HEK293 (cell line): ENCODE data around the gene DNAJC4.
A peak's percentile ranks its signal among the peaks of the same experiment; 100 is the strongest.

Experiments
- CTCF ChIA-PET: fragments of 350-600 bp; formaldehyde crosslinking; extraction: SDS; loops from one replicate; lab custom pipeline; 2021; ENCODE audit warnings: antibody characterized with exemption; lab: Yijun Ruan, JAX
- POLR2A ChIA-PET: fragments of 300-600 bp; formaldehyde crosslinking; extraction: SDS; loops from one replicate; lab custom pipeline; 2020; ENCODE audit warnings: antibody characterized with exemption, inconsistent platforms; lab: Yijun Ruan, JAX
- H3K27ac ChIP-seq: fragments of 200-500 bp; sonication (Bioruptor generic); 2 replicates; pipeline ENCODE4 v1.5.1; 2014; ENCODE audit warnings: low read depth, low read length, control low read depth, inconsistent platforms; ENCODE audit errors: extremely low read depth
- H3K36me3 ChIP-seq, 2 experiments: fragments of 200-500 bp in 1 of 2; sonication (Bioruptor generic) in 1 of 2; 1 replicate in 1 of 2; 2 replicates in 1 of 2; pipeline ENCODE4 v1.5.1; 2014 to 2017; ENCODE audit warnings: inconsistent platforms in 2 of 2, low read length in 2 of 2; ENCODE audit not compliant: control insufficient read depth in 2 of 2, insufficient read depth in 1 of 2
- H3K4me1 ChIP-seq: fragments of 200-500 bp; sonication (Bioruptor generic); 2 replicates; pipeline ENCODE4 v1.5.1; 2014; ENCODE audit warnings: mild to moderate bottlenecking, low read length, inconsistent platforms; ENCODE audit not compliant: control insufficient read depth, insufficient read depth
- H3K4me3 ChIP-seq: 2 replicates; pipeline ENCODE4 v1.5.1; 2011; ENCODE audit warnings: low read depth, mild to moderate bottlenecking, control low read depth, low read length, moderate library complexity
- H3K9me3 ChIP-seq: fragments of 200-500 bp; sonication (Bioruptor generic); 2 replicates; pipeline ENCODE4 v1.5.1; 2014; ENCODE audit warnings: low read depth, low read length, inconsistent platforms; ENCODE audit not compliant: control insufficient read depth, insufficient read depth
- EGR2 ChIP-seq: fragments of 450-650 bp; formaldehyde crosslinking; IDR thresholded peaks from 2 replicates; pipeline ENCODE4 v1.5.1; 2016; ENCODE audit warnings: low read depth, missing biosample characterization, missing genetic modification characterization
- GLI4 ChIP-seq: fragments of 450-650 bp; formaldehyde crosslinking; IDR thresholded peaks from 2 replicates; pipeline ENCODE4 v1.5.1; 2016; ENCODE audit warnings: missing biosample characterization, missing genetic modification characterization
- HOXC10 ChIP-seq: sonication (generic); formaldehyde crosslinking; IDR thresholded peaks from 2 replicates; pipeline ENCODE4 v1.8.1; 2023; ENCODE audit warnings: mild to moderate bottlenecking, missing genetic modification reagents
- KLF1 ChIP-seq: fragments of 450-650 bp; formaldehyde crosslinking; IDR thresholded peaks from 2 replicates; pipeline ENCODE4 v1.5.1; 2016; ENCODE audit warnings: missing biosample characterization, missing genetic modification characterization
- REPIN1 ChIP-seq: fragments of 450-650 bp; formaldehyde crosslinking; IDR thresholded peaks from 2 replicates; pipeline ENCODE4 v1.5.1; 2017; ENCODE audit warnings: missing biosample characterization, missing genetic modification characterization, low read depth
- SCRT2 ChIP-seq: fragments of 450-650 bp; formaldehyde crosslinking; IDR thresholded peaks from 2 replicates; pipeline ENCODE4 v1.5.1; 2016; ENCODE audit warnings: missing biosample characterization, missing genetic modification characterization
- ZBTB1 ChIP-seq: fragments of 450-650 bp; formaldehyde crosslinking; IDR thresholded peaks from 2 replicates; pipeline ENCODE4 v1.5.1; 2016; ENCODE audit warnings: missing biosample characterization, missing genetic modification characterization
- ZBTB17 ChIP-seq: fragments of 450-650 bp; formaldehyde crosslinking; IDR thresholded peaks from 2 replicates; pipeline ENCODE4 v1.5.1; 2016; ENCODE audit warnings: missing biosample characterization, missing genetic modification characterization
- ZBTB20 ChIP-seq: fragments of 450-650 bp; formaldehyde crosslinking; IDR thresholded peaks from 2 replicates; pipeline ENCODE4 v1.5.1; 2016; ENCODE audit warnings: missing biosample characterization, missing genetic modification characterization
- ZFHX2 ChIP-seq: fragments of 450-650 bp; formaldehyde crosslinking; conservative IDR thresholded peaks from 2 replicates; pipeline ENCODE4 v1.5.1; 2016; ENCODE audit warnings: missing biosample characterization, missing genetic modification characterization
- ZNF157 ChIP-seq: fragments of 450-650 bp; formaldehyde crosslinking; IDR thresholded peaks from 2 replicates; pipeline ENCODE4 v1.5.1; 2016; ENCODE audit warnings: missing biosample characterization, missing genetic modification characterization
- ZNF48 ChIP-seq: fragments of 450-650 bp; formaldehyde crosslinking; IDR thresholded peaks from 2 replicates; pipeline ENCODE4 v1.5.1; 2016; ENCODE audit warnings: missing biosample characterization, missing genetic modification characterization
- ZNF626 ChIP-seq: fragments of 450-650 bp; sonication (Bioruptor Pico); formaldehyde crosslinking; IDR thresholded peaks from 2 replicates; pipeline ENCODE4 v1.5.1; 2018; ENCODE audit warnings: missing biosample characterization, missing genetic modification characterization, inconsistent platforms
- ZNF654 ChIP-seq: fragments of 450-650 bp; formaldehyde crosslinking; IDR thresholded peaks from 2 replicates; pipeline ENCODE4 v1.5.1; 2016; ENCODE audit warnings: low read depth, missing biosample characterization, missing genetic modification characterization
- ZNF777 ChIP-seq: fragments of 450-650 bp; formaldehyde crosslinking; IDR thresholded peaks from 2 replicates; pipeline ENCODE4 v1.5.1; 2017; ENCODE audit warnings: missing biosample characterization, missing genetic modification characterization, borderline replicate concordance
- ZNF792 ChIP-seq: fragments of 450-650 bp; formaldehyde crosslinking; IDR thresholded peaks from 2 replicates; pipeline ENCODE4 v1.5.1; 2016; ENCODE audit warnings: missing biosample characterization, missing genetic modification characterization
- TF ChIP-seq, protein P1 (sequence below): fragments of 450-650 bp; formaldehyde crosslinking; IDR thresholded peaks from 2 replicates; pipeline ENCODE4 v1.5.1; 2016; ENCODE audit warnings: missing biosample characterization, missing genetic modification characterization
- TF ChIP-seq, protein P2 (sequence below): fragments of 450-650 bp; formaldehyde crosslinking; IDR thresholded peaks from 2 replicates; pipeline ENCODE4 v1.5.1; 2016; ENCODE audit warnings: missing biosample characterization, missing genetic modification characterization
- TF ChIP-seq, protein P3 (sequence below): fragments of 450-650 bp; formaldehyde crosslinking; IDR thresholded peaks from 2 replicates; pipeline ENCODE4 v1.5.1; 2016; ENCODE audit warnings: missing biosample characterization, missing genetic modification characterization, borderline replicate concordance
- TF ChIP-seq, protein P4 (sequence below): fragments of 450-650 bp; formaldehyde crosslinking; IDR thresholded peaks from 2 replicates; pipeline ENCODE4 v1.5.1; 2016; ENCODE audit warnings: missing biosample characterization, missing genetic modification characterization
- TF ChIP-seq, protein P5 (sequence below): fragments of 450-650 bp; formaldehyde crosslinking; IDR thresholded peaks from 2 replicates; pipeline ENCODE4 v1.5.1; 2016; ENCODE audit warnings: missing biosample characterization, missing genetic modification characterization

DNAJC4 gene

DNA sequence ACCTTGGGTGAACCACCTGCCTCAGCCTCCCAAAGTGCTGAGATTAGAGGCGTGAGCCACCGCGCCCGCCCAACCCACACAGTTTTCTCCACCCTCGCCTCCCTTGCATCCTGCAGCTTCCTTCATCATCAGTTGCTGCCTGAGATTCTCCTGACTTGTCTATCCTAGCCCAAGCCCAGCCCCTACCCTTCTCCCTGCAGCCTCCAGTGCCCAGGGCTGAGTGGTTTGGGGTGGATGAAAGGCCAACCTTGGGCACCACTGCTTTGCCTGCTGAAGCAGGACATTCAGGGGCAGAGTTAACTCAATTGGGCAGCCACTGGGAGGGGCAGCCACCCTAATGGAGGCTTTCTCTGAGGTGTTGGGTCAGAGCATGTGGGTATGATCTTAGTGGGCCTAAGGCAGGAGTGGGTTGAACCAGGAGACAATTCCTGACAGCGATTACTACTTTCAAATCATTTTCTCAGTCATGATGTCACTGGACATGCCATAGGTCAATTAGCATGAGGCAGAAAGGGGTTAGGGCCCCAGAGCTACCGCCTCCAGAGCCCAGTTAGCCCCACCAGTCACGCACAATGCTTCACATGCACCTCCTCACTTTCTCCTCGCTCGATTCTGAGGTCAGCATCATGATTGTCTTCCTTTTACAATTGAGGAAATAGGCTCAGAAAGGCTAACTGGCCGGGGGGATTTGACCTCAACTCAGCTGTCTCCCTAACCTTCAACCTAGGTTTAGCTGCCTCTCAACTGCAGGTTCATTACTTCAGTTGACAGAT, 9.5 kb downstream of the DNAJC4 start:
- Histone ChIP-seq H3K4me3 (peak overlapping the region; percentile 75), H3K4me1 (no peaks in the 10 kb centered on the region), H3K9me3 (no peaks in the 10 kb centered on the region), H3K36me3 (peaks cover 0 to 48% of the 10 kb centered on the region in 2 experiments; a peak in 1 of 3 replicates), H3K27ac (peak overlapping the region; percentile 55)
- CTCF ChIA-PET: interaction anchor here (0.6 kb wide), 1 partner anchor 54 kb away, joined by 3 read pairs; no protein-coding TSS in a partner anchor
- POLR2A ChIA-PET: interaction anchor here (0.6 to 3.9 kb wide), 5 partner anchors 10 to 72 kb away, joined by 3 to 14 read pairs (median 3); partner anchors contain the start of genes DNAJC4, NUDT22 and TRPT1
- TF ChIP-seq, protein P1, sequence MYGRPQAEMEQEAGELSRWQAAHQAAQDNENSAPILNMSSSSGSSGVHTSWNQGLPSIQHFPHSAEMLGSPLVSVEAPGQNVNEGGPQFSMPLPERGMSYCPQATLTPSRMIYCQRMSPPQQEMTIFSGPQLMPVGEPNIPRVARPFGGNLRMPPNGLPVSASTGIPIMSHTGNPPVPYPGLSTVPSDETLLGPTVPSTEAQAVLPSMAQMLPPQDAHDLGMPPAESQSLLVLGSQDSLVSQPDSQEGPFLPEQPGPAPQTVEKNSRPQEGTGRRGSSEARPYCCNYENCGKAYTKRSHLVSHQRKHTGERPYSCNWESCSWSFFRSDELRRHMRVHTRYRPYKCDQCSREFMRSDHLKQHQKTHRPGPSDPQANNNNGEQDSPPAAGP (tag by site-specific recombination): no peak
- TF ChIP-seq KLF1 (tag by site-specific recombination): peak; percentile 40; the same call in 1 of the 2 replicates
- TF ChIP-seq ZNF654: no peak
- TF ChIP-seq SCRT2: no peak
- peak; percentile 15 for TF ChIP-seq ZFHX2 (tag by site-specific recombination)
- TF ChIP-seq EGR2 (tag by site-specific recombination): peak; percentile 25; the same call in 1 of the 2 replicates

DNA sequence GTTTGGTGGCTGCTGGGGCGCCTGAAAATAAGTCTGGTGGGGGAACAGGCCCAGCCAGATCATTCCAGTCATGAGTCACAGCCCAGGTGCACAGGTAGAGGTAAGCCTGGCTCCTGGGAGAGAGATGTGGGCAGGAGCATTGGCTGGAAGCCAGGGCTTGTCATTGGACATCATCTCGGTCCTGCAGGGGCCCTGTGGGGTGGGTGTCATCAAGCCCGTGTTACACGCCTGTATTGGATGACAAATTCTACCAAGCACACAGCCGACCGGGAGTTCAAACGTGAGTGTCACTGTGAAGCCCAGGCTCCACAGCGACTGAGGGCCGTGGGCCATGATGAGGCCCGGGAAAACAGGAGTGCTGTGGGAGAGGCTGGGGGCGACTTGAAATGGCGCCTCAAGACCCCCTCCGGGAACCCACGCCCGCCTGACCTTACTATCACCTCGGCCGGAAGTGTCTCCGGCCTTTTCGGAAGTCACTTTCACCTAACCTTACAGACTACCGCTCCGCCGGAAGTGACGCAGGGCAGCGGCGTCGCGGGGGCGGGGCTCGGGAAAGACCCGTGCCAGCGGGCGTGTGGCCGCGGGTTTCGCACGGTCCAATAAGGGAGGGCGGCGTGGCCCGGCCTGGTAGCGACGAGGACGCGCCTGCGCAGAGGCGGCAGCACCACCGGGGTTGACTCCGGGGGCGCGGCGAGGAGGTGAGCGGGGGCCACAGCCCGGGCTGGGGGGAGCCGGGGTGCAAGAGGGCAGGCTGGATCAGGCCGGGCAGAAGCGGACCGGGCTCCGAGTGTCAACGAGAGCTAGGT, 10.3 kb downstream of the DNAJC4 start, which contains the start of gene FKBP2:
Gene FKBP2 (plus strand): TSS at position 661 of the 806 bp plus-strand sequence. CDS start 1,293 bp downstream, outside the sequence.
- ChIA-PET CTCF (interaction anchor here (0.6 to 1.2 kb wide), 9 partner anchors 10 to 788 kb away, joined by 3 to 5 read pairs (median 4); no protein-coding TSS in a partner anchor), POLR2A (interaction anchor here (0.7 to 7.2 kb wide), 21 partner anchors 8 to 538 kb away, joined by 3 to 96 read pairs (median 6); partner anchors contain the start of genes BAD, CATSPERZ, DNAJC4 and ESRRA)
- Histone ChIP-seq H3K9me3 (no peaks in the 10 kb centered on the region), H3K27ac (peak within 1 kb of the TSS; percentile 83), H3K4me1 (no peaks in the 10 kb centered on the region), H3K4me3 (peak within 1 kb of the TSS; percentile 75), H3K36me3 (peaks cover 0 to 50% of the 10 kb centered on the region in 2 experiments; a peak in 1 of 3 replicates)
- TF ChIP-seq, protein P2, sequence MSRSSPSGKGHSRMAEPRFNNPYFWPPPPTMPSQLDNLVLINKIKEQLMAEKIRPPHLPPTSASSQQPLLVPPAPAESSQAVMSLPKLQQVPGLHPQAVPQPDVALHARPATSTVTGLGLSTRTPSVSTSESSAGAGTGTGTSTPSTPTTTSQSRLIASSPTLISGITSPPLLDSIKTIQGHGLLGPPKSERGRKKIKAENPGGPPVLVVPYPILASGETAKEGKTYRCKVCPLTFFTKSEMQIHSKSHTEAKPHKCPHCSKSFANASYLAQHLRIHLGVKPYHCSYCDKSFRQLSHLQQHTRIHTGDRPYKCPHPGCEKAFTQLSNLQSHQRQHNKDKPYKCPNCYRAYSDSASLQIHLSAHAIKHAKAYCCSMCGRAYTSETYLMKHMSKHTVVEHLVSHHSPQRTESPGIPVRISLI (tag by site-specific recombination): no peak
- TF ChIP-seq HOXC10 (CRISPR knock-in tag) (no peak), ZNF626 (tag by site-specific recombination) (no peak), REPIN1 (tag by site-specific recombination) (no peak), ZNF777 (tag by site-specific recombination) (no peak), ZNF792 (no peak), GLI4 (no peak), ZNF157 (tag by site-specific recombination) (no peak), ZBTB1 (no peak), ZBTB20 (tag by site-specific recombination) (no peak), ZBTB17 (tag by site-specific recombination) (no peak), ZNF48 (tag by site-specific recombination) (no peak)
- TF ChIP-seq, protein P3, sequence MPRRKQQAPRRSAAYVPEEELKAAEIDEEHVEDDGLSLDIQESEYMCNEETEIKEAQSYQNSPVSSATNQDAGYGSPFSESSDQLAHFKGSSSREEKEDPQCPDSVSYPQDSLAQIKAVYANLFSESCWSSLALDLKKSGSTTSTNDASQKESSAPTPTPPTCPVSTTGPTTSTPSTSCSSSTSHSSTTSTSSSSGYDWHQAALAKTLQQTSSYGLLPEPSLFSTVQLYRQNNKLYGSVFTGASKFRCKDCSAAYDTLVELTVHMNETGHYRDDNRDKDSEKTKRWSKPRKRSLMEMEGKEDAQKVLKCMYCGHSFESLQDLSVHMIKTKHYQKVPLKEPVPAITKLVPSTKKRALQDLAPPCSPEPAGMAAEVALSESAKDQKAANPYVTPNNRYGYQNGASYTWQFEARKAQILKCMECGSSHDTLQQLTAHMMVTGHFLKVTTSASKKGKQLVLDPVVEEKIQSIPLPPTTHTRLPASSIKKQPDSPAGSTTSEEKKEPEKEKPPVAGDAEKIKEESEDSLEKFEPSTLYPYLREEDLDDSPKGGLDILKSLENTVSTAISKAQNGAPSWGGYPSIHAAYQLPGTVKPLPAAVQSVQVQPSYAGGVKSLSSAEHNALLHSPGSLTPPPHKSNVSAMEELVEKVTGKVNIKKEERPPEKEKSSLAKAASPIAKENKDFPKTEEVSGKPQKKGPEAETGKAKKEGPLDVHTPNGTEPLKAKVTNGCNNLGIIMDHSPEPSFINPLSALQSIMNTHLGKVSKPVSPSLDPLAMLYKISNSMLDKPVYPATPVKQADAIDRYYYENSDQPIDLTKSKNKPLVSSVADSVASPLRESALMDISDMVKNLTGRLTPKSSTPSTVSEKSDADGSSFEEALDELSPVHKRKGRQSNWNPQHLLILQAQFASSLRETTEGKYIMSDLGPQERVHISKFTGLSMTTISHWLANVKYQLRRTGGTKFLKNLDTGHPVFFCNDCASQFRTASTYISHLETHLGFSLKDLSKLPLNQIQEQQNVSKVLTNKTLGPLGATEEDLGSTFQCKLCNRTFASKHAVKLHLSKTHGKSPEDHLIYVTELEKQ (tag by site-specific recombination): no peak
- TF ChIP-seq, protein P4, sequence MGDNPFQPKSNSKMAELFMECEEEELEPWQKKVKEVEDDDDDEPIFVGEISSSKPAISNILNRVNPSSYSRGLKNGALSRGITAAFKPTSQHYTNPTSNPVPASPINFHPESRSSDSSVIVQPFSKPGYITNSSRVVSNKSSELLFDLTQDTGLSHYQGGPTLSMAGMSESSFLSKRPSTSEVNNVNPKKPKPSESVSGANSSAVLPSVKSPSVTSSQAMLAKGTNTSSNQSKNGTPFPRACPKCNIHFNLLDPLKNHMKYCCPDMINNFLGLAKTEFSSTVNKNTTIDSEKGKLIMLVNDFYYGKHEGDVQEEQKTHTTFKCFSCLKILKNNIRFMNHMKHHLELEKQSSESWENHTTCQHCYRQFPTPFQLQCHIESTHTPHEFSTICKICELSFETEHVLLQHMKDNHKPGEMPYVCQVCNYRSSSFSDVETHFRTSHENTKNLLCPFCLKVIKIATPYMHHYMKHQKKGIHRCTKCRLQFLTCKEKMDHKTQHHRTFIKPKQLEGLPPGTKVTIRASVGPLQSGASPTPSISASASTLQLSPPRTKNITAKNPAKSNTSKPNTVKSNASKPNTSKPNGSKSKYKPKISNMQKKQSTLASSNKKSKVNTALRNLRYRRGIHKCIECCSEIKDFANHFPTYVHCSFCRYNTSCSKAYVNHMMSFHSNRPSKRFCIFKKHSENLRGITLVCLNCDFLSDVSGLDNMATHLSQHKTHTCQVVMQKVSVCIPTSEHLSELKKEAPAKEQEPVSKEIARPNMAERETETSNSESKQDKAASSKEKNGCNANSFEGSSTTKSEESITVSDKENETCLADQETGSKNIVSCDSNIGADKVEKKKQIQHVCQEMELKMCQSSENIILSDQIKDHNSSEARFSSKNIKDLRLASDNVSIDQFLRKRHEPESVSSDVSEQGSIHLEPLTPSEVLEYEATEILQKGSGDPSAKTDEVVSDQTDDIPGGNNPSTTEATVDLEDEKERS (tag by site-specific recombination): no peak
- TF ChIP-seq, protein P5, sequence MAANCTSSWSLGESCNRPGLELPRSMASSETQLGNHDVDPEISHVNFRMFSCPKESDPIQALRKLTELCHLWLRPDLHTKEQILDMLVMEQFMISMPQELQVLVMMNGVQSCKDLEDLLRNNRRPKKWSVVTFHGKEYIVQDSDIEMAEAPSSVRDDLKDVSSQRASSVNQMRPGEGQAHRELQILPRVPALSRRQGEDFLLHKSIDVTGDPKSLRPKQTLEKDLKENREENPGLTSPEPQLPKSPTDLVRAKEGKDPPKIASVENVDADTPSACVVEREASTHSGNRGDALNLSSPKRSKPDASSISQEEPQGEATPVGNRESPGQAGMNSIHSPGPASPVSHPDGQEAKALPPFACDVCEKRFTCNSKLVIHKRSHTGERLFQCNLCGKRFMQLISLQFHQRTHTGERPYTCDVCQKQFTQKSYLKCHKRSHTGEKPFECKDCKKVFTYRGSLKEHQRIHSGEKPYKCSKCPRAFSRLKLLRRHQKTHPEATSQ (tag by site-specific recombination): no peak
